IMR-90 (cell line): ENCODE measurements around the gene CLDN14. TPM values are rescaled to one million over a fixed set of nuclear protein-coding genes. Genes with fewer than 3 reads are reported as not detected.

Experiments used
- ATAC-seq: fragments of 200-7000 bp; cut with Tn5 transposase; 2 replicates; pipeline ENCODE4 v1.9.1; 2020; ENCODE audit warnings: low read depth, mild to moderate bottlenecking, moderate library complexity
- BruUV-seq: library from RNA; stranded (reverse); fragments of 400-500 nt; replicated peaks from 2 replicates; lab custom pipeline; 2021; lab: Mats Ljungman, UMichigan
- CTCF ChIA-PET: fragments of 300-600 bp; formaldehyde crosslinking; extraction: SDS; loops from one replicate; lab custom pipeline; 2021; ENCODE audit warnings: antibody characterized with exemption; lab: Yijun Ruan, JAX
- POLR2A ChIA-PET: fragments of 300-600 bp; sonication (Branson Sonifier 250); formaldehyde crosslinking; loops from one replicate; lab custom pipeline; 2022; ENCODE audit warnings: antibody characterized with exemption; ENCODE audit not compliant: unreplicated experiment; lab: Charles Lee
- DNase-seq: peaks from one replicate; pipeline ENCODE4 v3.0.0; 2013
- H2AFZ ChIP-seq: replicated peaks from 2 replicates; pipeline ENCODE3; 2013; ENCODE audit warnings: low read length, mild to moderate bottlenecking; ENCODE audit not compliant: poor library complexity
- H2AK5ac ChIP-seq: 2 replicates; pipeline ENCODE4 v1.6.1; 2013; ENCODE audit warnings: low read depth, low read length, inconsistent platforms
- H2AK9ac ChIP-seq: replicated peaks from 2 replicates; pipeline ENCODE3; 2013; ENCODE audit warnings: mild to moderate bottlenecking, low read depth, low read length, moderate library complexity; ENCODE audit not compliant: poor library complexity
- H2BK120ac ChIP-seq: 2 replicates; pipeline ENCODE4 v1.6.1; 2013; ENCODE audit warnings: low read depth, low read length, inconsistent platforms
- H2BK15ac ChIP-seq: 3 replicates; pipeline ENCODE4 v1.6.1; 2013; ENCODE audit warnings: low read depth, low read length, inconsistent platforms
- H2BK20ac ChIP-seq: 2 replicates; pipeline ENCODE4 v1.6.1; 2013; ENCODE audit warnings: low read depth, mild to moderate bottlenecking, inconsistent platforms, low read length, moderate library complexity
- H2BK5ac ChIP-seq: 2 replicates; pipeline ENCODE4 v1.6.1; 2013; ENCODE audit warnings: mild to moderate bottlenecking, low read depth, low read length, inconsistent platforms; ENCODE audit not compliant: poor library complexity, severe bottlenecking
- H3K14ac ChIP-seq: replicated peaks from 2 replicates; pipeline ENCODE4 v1.6.1; 2013; ENCODE audit warnings: low read depth, low read length, inconsistent platforms
- H3K18ac ChIP-seq: 2 replicates; pipeline ENCODE4 v1.6.1; 2013; ENCODE audit warnings: low read depth, low read length, control low read depth
- H3K23ac ChIP-seq: 2 replicates; pipeline ENCODE4 v1.6.1; 2013; ENCODE audit warnings: low read depth, low read length, inconsistent platforms
- H3K27ac ChIP-seq: 2 replicates; pipeline ENCODE4 v1.5.1; 2013; ENCODE audit warnings: mild to moderate bottlenecking, control low read depth, low read length; ENCODE audit not compliant: insufficient read depth
- H3K27me3 ChIP-seq: 2 replicates; pipeline ENCODE4 v1.6.1; 2013; ENCODE audit warnings: low read length; ENCODE audit not compliant: control insufficient read depth, insufficient read depth
- H3K36me3 ChIP-seq: 2 replicates; pipeline ENCODE4 v1.6.1; 2013; ENCODE audit warnings: low read length, mixed read lengths; ENCODE audit not compliant: control insufficient read depth, insufficient read depth
- H3K4ac ChIP-seq: 2 replicates; pipeline ENCODE4 v1.6.1; 2013; ENCODE audit warnings: low read depth, low read length, inconsistent platforms
- H3K4me1 ChIP-seq: 2 replicates; pipeline ENCODE4 v1.6.1; 2013; ENCODE audit warnings: low read length, mixed read lengths; ENCODE audit not compliant: control insufficient read depth, insufficient read depth
- H3K4me2 ChIP-seq: 2 replicates; pipeline ENCODE4 v1.6.1; 2013; ENCODE audit warnings: low read depth, mild to moderate bottlenecking, control low read depth, low read length, moderate library complexity
- H3K4me3 ChIP-seq: 2 replicates; pipeline ENCODE4 v1.5.1; 2013; ENCODE audit warnings: low read depth, mild to moderate bottlenecking, control low read depth, low read length, moderate library complexity; ENCODE audit not compliant: insufficient read depth
- H3K56ac ChIP-seq: 2 replicates; pipeline ENCODE4 v1.6.1; 2013; ENCODE audit warnings: low read length, inconsistent platforms; ENCODE audit not compliant: insufficient read depth; ENCODE audit errors: extremely low read depth
- H3K79me1 ChIP-seq, 2 experiments: 2 replicates each; pipeline ENCODE4 v1.6.1; 2013; ENCODE audit warnings: low read length in 2 of 2, inconsistent platforms in 1 of 2, low read depth in 1 of 2
- H3K9ac ChIP-seq: 2 replicates; pipeline ENCODE4 v1.6.1; 2013; ENCODE audit warnings: low read depth, low read length, control low read depth
- H3K9me1 ChIP-seq: 2 replicates; pipeline ENCODE4 v1.6.1; 2013; ENCODE audit warnings: low read length, inconsistent platforms; ENCODE audit not compliant: insufficient read depth
- H3K9me3 ChIP-seq: 2 replicates; pipeline ENCODE4 v1.6.1; 2013; ENCODE audit warnings: low read length; ENCODE audit not compliant: control insufficient read depth, insufficient read depth
- H4K20me1 ChIP-seq: 2 replicates; pipeline ENCODE4 v1.6.1; 2013; ENCODE audit warnings: low read length, inconsistent platforms; ENCODE audit not compliant: insufficient read depth
- H4K5ac ChIP-seq: 2 replicates; pipeline ENCODE4 v1.6.1; 2013; ENCODE audit warnings: mild to moderate bottlenecking, low read depth, low read length, control low read depth
- H4K8ac ChIP-seq, 2 experiments: 2 replicates each; pipeline ENCODE4 v1.6.1; 2013; ENCODE audit warnings: low read depth in 2 of 2, low read length in 2 of 2, control low read depth in 1 of 2, inconsistent platforms in 1 of 2
- H4K91ac ChIP-seq: 2 replicates; pipeline ENCODE4 v1.6.1; 2013; ENCODE audit warnings: low read depth, low read length, inconsistent platforms; ENCODE audit not compliant: insufficient read depth
- BHLHE40 ChIP-seq: fragments of 150-350 bp; IDR thresholded peaks from 2 replicates; pipeline ENCODE4 v1.6.1; 2016; ENCODE audit warnings: mild to moderate bottlenecking, low read depth, low read length
- CHD1 ChIP-seq: IDR thresholded peaks from 2 replicates; pipeline ENCODE4 v1.6.1; 2012; ENCODE audit warnings: low read depth, low read length, improper control_type of control experiment
- FOS ChIP-seq: fragments of 150-350 bp; IDR thresholded peaks from 2 replicates; pipeline ENCODE4 v1.6.1; 2016; ENCODE audit warnings: low read depth, low read length
- MAFK ChIP-seq: IDR thresholded peaks from 2 replicates; pipeline ENCODE4 v1.6.1; 2012; ENCODE audit warnings: low read depth, low read length, improper control_type of control experiment
- MAZ ChIP-seq: IDR thresholded peaks from 2 replicates; pipeline ENCODE4 v1.6.1; 2012; ENCODE audit warnings: low read depth, mild to moderate bottlenecking, low read length, improper control_type of control experiment, moderate library complexity, borderline replicate concordance
- MXI1 ChIP-seq: IDR thresholded peaks from 2 replicates; pipeline ENCODE4 v1.6.1; 2012; ENCODE audit warnings: low read depth, mild to moderate bottlenecking, low read length, moderate library complexity, borderline replicate concordance
- POLR2A ChIP-seq: IDR thresholded peaks from 2 replicates; pipeline ENCODE4 v1.6.1; 2012; ENCODE audit warnings: mild to moderate bottlenecking, low read depth, low read length
- RAD21 ChIP-seq: IDR thresholded peaks from 2 replicates; pipeline ENCODE4 v1.6.1; 2012; ENCODE audit warnings: low read length, improper control_type of control experiment
- RCOR1 ChIP-seq: IDR thresholded peaks from 2 replicates; pipeline ENCODE4 v1.6.1; 2012; ENCODE audit warnings: mild to moderate bottlenecking, low read length, improper control_type of control experiment; ENCODE audit not compliant: insufficient replicate concordance
- SMC3 ChIP-seq: fragments of 150-350 bp; IDR thresholded peaks from 2 replicates; pipeline ENCODE4 v1.6.1; 2016; ENCODE audit warnings: low read depth, mild to moderate bottlenecking, antibody characterized with exemption, low read length, moderate library complexity
- WGBS, 2 experiments: methylation state at CpG; one replicate each; pipeline versions ENCODE4 v1.1.5 to v1.1.7; 2013; ENCODE audit warnings: missing lambda C conversion rate in 2 of 2; ENCODE audit not compliant: insufficient read length in 1 of 2; ENCODE audit errors: extremely low coverage in 2 of 2; 5-methylcytosine and 5-hydroxymethylcytosine counted together
- dilution Hi-C: fragments of 300-500 bp; cut with HindIII; formaldehyde crosslinking; loops from one replicate; pipeline ENCODE4 v1.14.3; 2018; ENCODE audit warnings: low sequenced_read_pairs; ENCODE audit not compliant: unreplicated experiment
- in situ Hi-C: fragments of 300-500 bp; cut with MboI; formaldehyde crosslinking; loops from 3 replicates; pipeline ENCODE4 v1.14.3; 2019; ENCODE audit warnings: low sequenced_read_pairs, inconsistent platforms, mixed read lengths
- intact Hi-C: fragments of 100-400 bp; cut with micrococcal nuclease; formaldehyde crosslinking; loops from 2 replicates; pipeline ENCODE4 v1.10.0; 2022
- polyA plus RNA-seq, 3 experiments: library from polyadenylated mRNA; depleted of rRNA; stranded (reverse); fragments of >200 nt; gene quantifications; 2 replicates each; pipeline ENCODE4 v1.2.3, GENCODE V29; 2012; ENCODE audit warnings: low replicate concordance in 1 of 3
- total RNA-seq: library from RNA; depleted of rRNA; stranded (reverse); fragments of >200 nt; gene quantifications from 2 replicates; pipeline ENCODE4 v1.2.3, GENCODE V29; 2012
- TF ChIP-seq, protein P1 (sequence below): conservative IDR thresholded peaks from 2 replicates; pipeline ENCODE4 v1.5.1; 2012; ENCODE audit warnings: mild to moderate bottlenecking, low read depth, low read length, improper control_type of control experiment
- TF ChIP-seq, protein P2 (sequence below): fragments of 150-350 bp; IDR thresholded peaks from 2 replicates; pipeline ENCODE4 v1.6.1; 2017; ENCODE audit warnings: mild to moderate bottlenecking, antibody characterized with exemption, low read length, low read depth
- TF ChIP-seq, protein P3 (sequence below): fragments of 150-350 bp; IDR thresholded peaks from 2 replicates; pipeline ENCODE4 v1.6.1; 2016; ENCODE audit warnings: low read depth, mild to moderate bottlenecking, low read length, moderate library complexity, borderline replicate concordance

CLDN14 gene
- total and polyA plus RNA-seq, 2 of the 4 experiments (the other 2 are of a cell fraction), result not detected

DNA sequence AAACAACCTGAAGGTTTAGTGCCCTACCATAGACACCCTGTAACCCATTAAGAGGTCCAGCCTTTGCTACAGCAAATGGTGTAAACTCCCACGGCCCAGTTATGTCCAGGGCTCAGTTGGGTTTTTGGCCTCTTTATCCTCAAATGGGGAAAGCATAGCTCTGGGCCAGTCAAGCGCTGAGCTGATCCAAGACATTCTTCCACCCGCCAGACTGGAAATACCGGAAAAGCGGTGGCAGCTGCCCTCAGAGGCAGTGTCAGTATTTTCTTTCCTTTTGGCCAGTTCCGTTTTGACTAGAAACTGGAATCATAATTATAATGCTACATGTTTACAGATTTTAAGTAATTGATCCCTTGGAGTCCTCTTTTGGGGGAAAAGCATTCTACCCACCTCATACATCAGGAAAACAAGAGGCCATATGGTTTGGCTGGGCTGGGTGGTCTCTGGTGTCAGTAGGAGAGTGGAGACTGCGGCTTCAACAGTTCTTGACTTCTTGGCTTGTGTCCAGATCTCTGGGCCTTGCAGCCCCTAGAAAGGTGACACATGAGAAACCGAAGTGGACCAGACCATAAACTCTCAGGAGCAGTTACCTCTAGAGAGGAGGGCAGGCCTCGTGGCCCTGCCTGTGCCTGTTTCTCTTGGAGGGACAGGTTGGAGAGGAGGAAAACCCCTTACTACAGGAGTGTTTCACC lies 30.2 kb upstream of the CLDN14 start:
- Histone ChIP-seq H3K4ac (no peak overlapping the region), H2BK5ac (no peak overlapping the region), H3K36me3 (no peaks in the 10 kb centered on the region), H2BK120ac (no peak overlapping the region), H2BK20ac (no peak overlapping the region), H2AFZ (no peak overlapping the region), H3K18ac (no peak overlapping the region), H3K27ac (no peak overlapping the region), H3K23ac (no peak overlapping the region), H3K56ac (no peak overlapping the region), H3K9ac (no peak overlapping the region), H3K4me2 (no peak overlapping the region), H3K27me3 (peaks cover 41% of the 10 kb centered on the region), H3K4me3 (no peak overlapping the region), H4K8ac (no peak overlapping the region), H2BK15ac (no peak overlapping the region), H2AK9ac (no peak overlapping the region), H3K9me3 (no peaks in the 10 kb centered on the region; the same call in 1 of the 2 replicates), H2AK5ac (no peak overlapping the region), H4K5ac (no peak overlapping the region), H3K9me1 (no peaks in the 10 kb centered on the region), H3K4me1 (no peaks in the 10 kb centered on the region), H4K91ac (no peak overlapping the region), H3K14ac (no peak overlapping the region), H3K79me1 (no peaks in the 10 kb centered on the region), H4K20me1 (no peaks in the 10 kb centered on the region)
- dilution Hi-C loops, result no loop called here
- TF ChIP-seq, protein P1, sequence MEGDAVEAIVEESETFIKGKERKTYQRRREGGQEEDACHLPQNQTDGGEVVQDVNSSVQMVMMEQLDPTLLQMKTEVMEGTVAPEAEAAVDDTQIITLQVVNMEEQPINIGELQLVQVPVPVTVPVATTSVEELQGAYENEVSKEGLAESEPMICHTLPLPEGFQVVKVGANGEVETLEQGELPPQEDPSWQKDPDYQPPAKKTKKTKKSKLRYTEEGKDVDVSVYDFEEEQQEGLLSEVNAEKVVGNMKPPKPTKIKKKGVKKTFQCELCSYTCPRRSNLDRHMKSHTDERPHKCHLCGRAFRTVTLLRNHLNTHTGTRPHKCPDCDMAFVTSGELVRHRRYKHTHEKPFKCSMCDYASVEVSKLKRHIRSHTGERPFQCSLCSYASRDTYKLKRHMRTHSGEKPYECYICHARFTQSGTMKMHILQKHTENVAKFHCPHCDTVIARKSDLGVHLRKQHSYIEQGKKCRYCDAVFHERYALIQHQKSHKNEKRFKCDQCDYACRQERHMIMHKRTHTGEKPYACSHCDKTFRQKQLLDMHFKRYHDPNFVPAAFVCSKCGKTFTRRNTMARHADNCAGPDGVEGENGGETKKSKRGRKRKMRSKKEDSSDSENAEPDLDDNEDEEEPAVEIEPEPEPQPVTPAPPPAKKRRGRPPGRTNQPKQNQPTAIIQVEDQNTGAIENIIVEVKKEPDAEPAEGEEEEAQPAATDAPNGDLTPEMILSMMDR, result no peak
- TF ChIP-seq, protein P2, sequence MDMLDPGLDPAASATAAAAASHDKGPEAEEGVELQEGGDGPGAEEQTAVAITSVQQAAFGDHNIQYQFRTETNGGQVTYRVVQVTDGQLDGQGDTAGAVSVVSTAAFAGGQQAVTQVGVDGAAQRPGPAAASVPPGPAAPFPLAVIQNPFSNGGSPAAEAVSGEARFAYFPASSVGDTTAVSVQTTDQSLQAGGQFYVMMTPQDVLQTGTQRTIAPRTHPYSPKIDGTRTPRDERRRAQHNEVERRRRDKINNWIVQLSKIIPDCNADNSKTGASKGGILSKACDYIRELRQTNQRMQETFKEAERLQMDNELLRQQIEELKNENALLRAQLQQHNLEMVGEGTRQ, result no peak
- TF ChIP-seq POLR2A, result no peak
- no peak for TF ChIP-seq MAFK
- TF ChIP-seq MAZ, result no peak
- no peak for TF ChIP-seq RCOR1
- no peak for TF ChIP-seq BHLHE40
- TF ChIP-seq FOS, result no peak
- TF ChIP-seq, protein P3, sequence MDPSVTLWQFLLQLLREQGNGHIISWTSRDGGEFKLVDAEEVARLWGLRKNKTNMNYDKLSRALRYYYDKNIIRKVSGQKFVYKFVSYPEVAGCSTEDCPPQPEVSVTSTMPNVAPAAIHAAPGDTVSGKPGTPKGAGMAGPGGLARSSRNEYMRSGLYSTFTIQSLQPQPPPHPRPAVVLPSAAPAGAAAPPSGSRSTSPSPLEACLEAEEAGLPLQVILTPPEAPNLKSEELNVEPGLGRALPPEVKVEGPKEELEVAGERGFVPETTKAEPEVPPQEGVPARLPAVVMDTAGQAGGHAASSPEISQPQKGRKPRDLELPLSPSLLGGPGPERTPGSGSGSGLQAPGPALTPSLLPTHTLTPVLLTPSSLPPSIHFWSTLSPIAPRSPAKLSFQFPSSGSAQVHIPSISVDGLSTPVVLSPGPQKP, result no peak
- TF ChIP-seq CHD1, result no peak
- no peak for TF ChIP-seq MXI1
- no peak for TF ChIP-seq SMC3
- TF ChIP-seq RAD21, result no peak
- BruUV-seq, result no TSS peak
- WGBS, 2 experiments, result no CpG with 5 or more reads among the region's 9 CpGs
- ChIA-PET POLR2A (no interaction called here), CTCF (no interaction called here)
- ATAC-seq, result no peak
- in situ Hi-C loops, result no loop called here
- intact Hi-C loops, result loop anchor here (10.0 kb wide), 2 partner anchors 235 to 575 kb away; no protein-coding TSS in a partner anchor
- no peak for DNase-seq
